Heart left ventricle (tissue), 13 donors: ENCODE results near the gene FAM53B.

Source experiments
- CTCF ChIP-seq, 12 donors: fragments of 200-600 bp; sonication (generic) in 4 of 12; IDR thresholded peaks; one replicate each; pipeline versions ENCODE4 v1.5.0 to v1.8.0; 2018 to 2022; ENCODE audit warnings: antibody characterized with exemption in 12 of 12, mild to moderate bottlenecking in 5 of 12
- POLR2A ChIP-seq, 2 donors: fragments of 450-650 bp; IDR thresholded peaks; one replicate each; pipeline ENCODE4 v1.6.1; 2017; ENCODE audit warnings: antibody characterized with exemption in 2 of 2, mild to moderate bottlenecking in 2 of 2, moderate library complexity in 2 of 2
- donor health status: ischemic (EF 13 %, LVEDD 7.1; RV severe dilation, severe dysfunction).
- donor health status: DM: no; HTN: yes; CAD: no.
- donor health status: DM: no; HTN: no; CAD: no.
- donor health status: ischemic (EF 25% LVEDD 6.9; RV normal size, moderate dysfunction).
- donor health status: ischemic (EF 25% LVEDD 5.7; RV mildly dilated, moderate dysfunction).
- donor health status: ischemic (EF 35%, LVEDD 5.7; RV mildly dilated, moderate dysfunction).
- donor health status: nonischemic (EF 11% LVEDD 7.7; RV severe dilation, severe dysfunction).
- donor health status: DM: yes; HTN: yes; CAD: no.
- donor health status: PGD.
- donor health status: ischemic (EF 29% LVEDD 5.4; RV normal size, mild dysfunction).
- donor health status: nonischemic (EF 23%, LVEDD 6.1; RV moderate dilation, normal function).

GRCh38 chr10:124688889-124689670 is 55.1 kb downstream of the FAM53B start:
- TF ChIP-seq CTCF (IDR thresholded peaks at IDR 0.05) (no peak), POLR2A (IDR thresholded peaks at IDR 0.05) (no peak)
